WTC11 (cell line): ENCODE data around the gene CX3CL1. TPM values are rescaled to one million over a fixed set of nuclear protein-coding genes. Genes with fewer than 3 reads are reported as not detected.

Source experiments
- ATAC-seq: fragments of 200-7000 bp; cut with Tn5 transposase; 2 replicates; pipeline ENCODE4 v1.10.0; 2021; ENCODE audit warnings: mild to moderate bottlenecking, moderate library complexity
- CTCF ChIA-PET: fragments of 300-600 bp; sonication (Branson Sonifier 250); formaldehyde crosslinking; loops from one replicate; lab custom pipeline; 2021; ENCODE audit warnings: antibody characterized with exemption; lab: Charles Lee
- POLR2A ChIA-PET: fragments of 350-600 bp; sonication (Branson Sonifier 250); formaldehyde crosslinking; loops from one replicate; lab custom pipeline; 2021; ENCODE audit warnings: antibody characterized with exemption; lab: Charles Lee
- DNase-seq: peaks from one replicate; pipeline ENCODE4 v3.0.0; 2021; ENCODE audit warnings: low spot score
- H3K27ac Mint-ChIP-seq: 2 replicates; pipeline ENCODE4 v1.8.0; 2021; ENCODE audit warnings: mixed read lengths
- H3K27me3 Mint-ChIP-seq: 2 replicates; pipeline ENCODE4 v1.8.0; 2021; ENCODE audit warnings: low read depth, mild to moderate bottlenecking, moderate library complexity, mixed read lengths
- H3K36me3 Mint-ChIP-seq: 2 replicates; pipeline ENCODE4 v1.8.0; 2021; ENCODE audit warnings: mixed read lengths
- H3K4me1 Mint-ChIP-seq: 2 replicates; pipeline ENCODE4 v1.8.0; 2022; ENCODE audit warnings: mixed read lengths
- H3K4me3 Mint-ChIP-seq: 2 replicates; pipeline ENCODE4 v1.8.0; 2021; ENCODE audit warnings: mild to moderate bottlenecking, moderate library complexity, mixed read lengths
- H3K9me3 Mint-ChIP-seq: 2 replicates; pipeline ENCODE4 v1.8.0; 2021; ENCODE audit warnings: mixed read lengths
- AFF4 ChIP-seq: sonication (generic); formaldehyde crosslinking; IDR thresholded peaks from 2 replicates; pipeline ENCODE4 v1.8.1; 2023; ENCODE audit warnings: mild to moderate bottlenecking, missing genetic modification reagents, borderline replicate concordance
- ATF1 ChIP-seq: sonication (generic); formaldehyde crosslinking; IDR thresholded peaks from 2 replicates; pipeline ENCODE4 v1.8.1; 2023; ENCODE audit warnings: mild to moderate bottlenecking, moderate library complexity, missing genetic modification reagents
- CREB1 ChIP-seq: sonication (generic); formaldehyde crosslinking; IDR thresholded peaks from 2 replicates; pipeline ENCODE4 v1.8.0; 2023; ENCODE audit warnings: mild to moderate bottlenecking, missing genetic modification reagents
- FOXK1 ChIP-seq: sonication (generic); formaldehyde crosslinking; IDR thresholded peaks from 2 replicates; pipeline ENCODE4 v1.8.0; 2022; ENCODE audit warnings: mild to moderate bottlenecking, moderate library complexity, missing genetic modification reagents
- GRHL2 ChIP-seq: fragments of 250-450 bp; sonication (Bioruptor Pico); IDR thresholded peaks from 2 replicates; pipeline ENCODE4 v1.8.0; 2022; ENCODE audit warnings: mild to moderate bottlenecking, moderate library complexity; ENCODE audit not compliant: insufficient replicate concordance, severe bottlenecking
- HMGA2 ChIP-seq: fragments of 250-450 bp; sonication (Bioruptor Pico); IDR thresholded peaks from 2 replicates; pipeline ENCODE4 v1.4.0; 2021; ENCODE audit warnings: mild to moderate bottlenecking, moderate library complexity
- IRF2 ChIP-seq: sonication (generic); formaldehyde crosslinking; IDR thresholded peaks from 2 replicates; pipeline ENCODE4 v1.8.0; 2022; ENCODE audit warnings: low read depth, missing genetic modification reagents, borderline replicate concordance
- JAZF1 ChIP-seq: fragments of 250-450 bp; sonication (Bioruptor Pico); IDR thresholded peaks from 2 replicates; pipeline ENCODE4 v1.9.0; 2021; ENCODE audit warnings: moderate library complexity, mild to moderate bottlenecking, inconsistent platforms
- JUN ChIP-seq: sonication (generic); formaldehyde crosslinking; IDR thresholded peaks from 2 replicates; pipeline ENCODE4 v1.8.0; 2023; ENCODE audit warnings: mild to moderate bottlenecking, missing genetic modification reagents
- NFATC4 ChIP-seq: fragments of 250-450 bp; sonication (Bioruptor Pico); IDR thresholded peaks from 2 replicates; pipeline ENCODE4 v1.9.0; 2021; ENCODE audit warnings: mild to moderate bottlenecking
- PRRX2 ChIP-seq: fragments of 250-450 bp; sonication (Bioruptor Pico); IDR thresholded peaks from 2 replicates; pipeline ENCODE4 v1.8.0; 2021; ENCODE audit warnings: mild to moderate bottlenecking
- RORB ChIP-seq: fragments of 250-450 bp; sonication (Bioruptor Pico); IDR thresholded peaks from 2 replicates; pipeline ENCODE4 v1.9.0; 2021; ENCODE audit warnings: mild to moderate bottlenecking
- TCF7 ChIP-seq: sonication (generic); formaldehyde crosslinking; IDR thresholded peaks from 2 replicates; pipeline ENCODE4 v1.8.0; 2022; ENCODE audit warnings: mild to moderate bottlenecking, low read depth, missing genetic modification reagents, moderate library complexity
- TEAD4 ChIP-seq: sonication (generic); formaldehyde crosslinking; IDR thresholded peaks from 2 replicates; pipeline ENCODE4 v1.8.0; 2022; ENCODE audit warnings: mild to moderate bottlenecking, missing genetic modification reagents
- ZBTB21 ChIP-seq: sonication (generic); formaldehyde crosslinking; IDR thresholded peaks from 2 replicates; pipeline ENCODE4 v1.8.1; 2023; ENCODE audit warnings: mild to moderate bottlenecking, missing genetic modification reagents, borderline replicate concordance
- ZNF121 ChIP-seq: sonication (generic); formaldehyde crosslinking; IDR thresholded peaks from 2 replicates; pipeline ENCODE4 v1.8.0; 2023; ENCODE audit warnings: missing genetic modification reagents
- total RNA-seq: library from RNA; stranded (reverse); gene quantifications from 3 replicates; pipeline ENCODE4 v1.2.3, GENCODE V29; 2021
- TF ChIP-seq, protein P1 (sequence below): sonication (generic); formaldehyde crosslinking; IDR thresholded peaks from 2 replicates; pipeline ENCODE4 v1.8.0; 2023; ENCODE audit warnings: missing genetic modification reagents, mild to moderate bottlenecking, borderline replicate concordance
- TF ChIP-seq, protein P2 (sequence below): sonication (generic); formaldehyde crosslinking; IDR thresholded peaks from 2 replicates; pipeline ENCODE4 v1.8.1; 2023; ENCODE audit warnings: mild to moderate bottlenecking, missing genetic modification reagents

The CX3CL1 gene
- total RNA-seq, 1 experiment from 2014 or later, result 1.2 TPM

- TF ChIP-seq, protein P1, sequence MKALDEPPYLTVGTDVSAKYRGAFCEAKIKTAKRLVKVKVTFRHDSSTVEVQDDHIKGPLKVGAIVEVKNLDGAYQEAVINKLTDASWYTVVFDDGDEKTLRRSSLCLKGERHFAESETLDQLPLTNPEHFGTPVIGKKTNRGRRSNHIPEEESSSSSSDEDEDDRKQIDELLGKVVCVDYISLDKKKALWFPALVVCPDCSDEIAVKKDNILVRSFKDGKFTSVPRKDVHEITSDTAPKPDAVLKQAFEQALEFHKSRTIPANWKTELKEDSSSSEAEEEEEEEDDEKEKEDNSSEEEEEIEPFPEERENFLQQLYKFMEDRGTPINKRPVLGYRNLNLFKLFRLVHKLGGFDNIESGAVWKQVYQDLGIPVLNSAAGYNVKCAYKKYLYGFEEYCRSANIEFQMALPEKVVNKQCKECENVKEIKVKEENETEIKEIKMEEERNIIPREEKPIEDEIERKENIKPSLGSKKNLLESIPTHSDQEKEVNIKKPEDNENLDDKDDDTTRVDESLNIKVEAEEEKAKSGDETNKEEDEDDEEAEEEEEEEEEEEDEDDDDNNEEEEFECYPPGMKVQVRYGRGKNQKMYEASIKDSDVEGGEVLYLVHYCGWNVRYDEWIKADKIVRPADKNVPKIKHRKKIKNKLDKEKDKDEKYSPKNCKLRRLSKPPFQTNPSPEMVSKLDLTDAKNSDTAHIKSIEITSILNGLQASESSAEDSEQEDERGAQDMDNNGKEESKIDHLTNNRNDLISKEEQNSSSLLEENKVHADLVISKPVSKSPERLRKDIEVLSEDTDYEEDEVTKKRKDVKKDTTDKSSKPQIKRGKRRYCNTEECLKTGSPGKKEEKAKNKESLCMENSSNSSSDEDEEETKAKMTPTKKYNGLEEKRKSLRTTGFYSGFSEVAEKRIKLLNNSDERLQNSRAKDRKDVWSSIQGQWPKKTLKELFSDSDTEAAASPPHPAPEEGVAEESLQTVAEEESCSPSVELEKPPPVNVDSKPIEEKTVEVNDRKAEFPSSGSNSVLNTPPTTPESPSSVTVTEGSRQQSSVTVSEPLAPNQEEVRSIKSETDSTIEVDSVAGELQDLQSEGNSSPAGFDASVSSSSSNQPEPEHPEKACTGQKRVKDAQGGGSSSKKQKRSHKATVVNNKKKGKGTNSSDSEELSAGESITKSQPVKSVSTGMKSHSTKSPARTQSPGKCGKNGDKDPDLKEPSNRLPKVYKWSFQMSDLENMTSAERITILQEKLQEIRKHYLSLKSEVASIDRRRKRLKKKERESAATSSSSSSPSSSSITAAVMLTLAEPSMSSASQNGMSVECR, result no peak
- TF ChIP-seq JUN (CRISPR knock-in tag) (no peak), PRRX2 (CRISPR knock-in tag) (no peak), TCF7 (CRISPR knock-in tag) (no peak), GRHL2 (no peak), RORB (CRISPR knock-in tag) (no peak), JAZF1 (no peak)
- TF ChIP-seq, all 79 proteins: peak for 0
Measured at GRCh38 chr16:57356547-57356946, 15.7 kb upstream of the CX3CL1 start (continued).

DNA sequence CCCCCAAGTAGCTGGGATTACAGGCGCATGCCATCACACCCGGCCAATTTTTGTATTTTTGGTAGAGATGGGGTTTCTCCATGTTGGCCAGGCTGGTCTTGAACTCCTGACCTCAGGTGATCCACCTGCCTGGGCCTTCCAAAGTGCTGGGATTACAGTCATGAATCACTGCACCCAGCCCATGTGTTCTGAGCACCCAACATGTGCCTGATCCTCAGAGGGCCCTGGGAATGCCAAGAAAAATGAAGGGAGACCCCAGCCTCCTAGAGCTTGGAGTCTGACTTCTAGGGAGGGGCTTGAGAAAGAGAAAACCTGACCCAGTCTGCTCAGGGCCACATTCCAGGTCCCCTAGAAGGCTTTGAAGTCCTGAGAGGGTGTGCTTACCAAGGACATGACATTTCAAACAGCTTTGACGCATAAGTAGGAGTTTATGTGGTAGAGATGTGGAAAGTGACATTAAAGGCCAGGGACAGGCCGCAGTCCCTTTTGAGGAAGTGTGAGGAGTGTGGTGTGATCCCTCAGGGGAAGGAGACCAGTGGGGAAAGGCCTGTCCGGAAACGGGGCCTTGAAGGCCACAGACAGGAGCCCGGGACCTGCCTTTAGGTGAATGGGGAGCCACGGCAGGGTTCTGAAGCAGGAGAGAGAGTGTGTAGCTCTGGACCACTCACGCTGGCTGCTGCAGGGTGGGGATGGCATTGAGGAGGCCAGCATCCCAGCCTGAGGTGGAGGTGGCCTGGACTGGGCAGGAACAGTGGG is 14.8 kb upstream of the CX3CL1 start:
- CTCF ChIA-PET, result interaction anchor here (0.7 kb wide), 2 partner anchors 156 to 220 kb away, joined by 3 read pairs; no protein-coding TSS in a partner anchor
- POLR2A ChIA-PET, result interaction anchor here (0.7 kb wide), 1 partner anchor 564 kb away, joined by 5 read pairs; no protein-coding TSS in a partner anchor

More for the DNA sequence above, 14.8 kb upstream of the CX3CL1 start:
- H3K9me3 Mint-ChIP-seq, result no peaks in the 10 kb centered on the region
- no peak for TF ChIP-seq ZBTB21
- TF ChIP-seq, protein P2, sequence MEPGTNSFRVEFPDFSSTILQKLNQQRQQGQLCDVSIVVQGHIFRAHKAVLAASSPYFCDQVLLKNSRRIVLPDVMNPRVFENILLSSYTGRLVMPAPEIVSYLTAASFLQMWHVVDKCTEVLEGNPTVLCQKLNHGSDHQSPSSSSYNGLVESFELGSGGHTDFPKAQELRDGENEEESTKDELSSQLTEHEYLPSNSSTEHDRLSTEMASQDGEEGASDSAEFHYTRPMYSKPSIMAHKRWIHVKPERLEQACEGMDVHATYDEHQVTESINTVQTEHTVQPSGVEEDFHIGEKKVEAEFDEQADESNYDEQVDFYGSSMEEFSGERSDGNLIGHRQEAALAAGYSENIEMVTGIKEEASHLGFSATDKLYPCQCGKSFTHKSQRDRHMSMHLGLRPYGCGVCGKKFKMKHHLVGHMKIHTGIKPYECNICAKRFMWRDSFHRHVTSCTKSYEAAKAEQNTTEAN (CRISPR knock-in tag), result no peak
- no peak for TF ChIP-seq CREB1 (CRISPR knock-in tag)
- TF ChIP-seq FOXK1 (CRISPR knock-in tag), result no peak
- TF ChIP-seq AFF4 (CRISPR knock-in tag), result no peak
- TF ChIP-seq TEAD4 (CRISPR knock-in tag), result no peak
- TF ChIP-seq HMGA2 (CRISPR knock-in tag), result no peak
- no peak for TF ChIP-seq IRF2 (CRISPR knock-in tag)
- no peak for TF ChIP-seq NFATC4 (CRISPR knock-in tag)
- no peak for TF ChIP-seq ATF1 (CRISPR knock-in tag)
- no peak for TF ChIP-seq ZNF121
- no peaks in the 10 kb centered on the region; the same call in 1 of the 2 replicates for H3K27me3 Mint-ChIP-seq
- ATAC-seq (no peak), DNase-seq (no peak)
- no peak overlapping the region for H3K4me3 Mint-ChIP-seq
- H3K4me1 Mint-ChIP-seq, result no peaks in the 10 kb centered on the region; the same call in 1 of the 2 replicates
- no peak overlapping the region for H3K27ac Mint-ChIP-seq
- no peaks in the 10 kb centered on the region for H3K36me3 Mint-ChIP-seq
